H1 (cell line): ENCODE measurements around the gene SHISAL1. TPM values are rescaled to one million over a fixed set of nuclear protein-coding genes. Genes with fewer than 3 reads are reported as not detected.
A peak's percentile ranks its signal among the peaks of the same experiment; 100 is the strongest.

Source experiments
- CTCF ChIA-PET: fragments of 300-600 bp; sonication (Branson Sonifier 250); formaldehyde crosslinking; loops from one replicate; lab custom pipeline; 2021; ENCODE audit not compliant: partially characterized antibody; lab: Charles Lee
- POLR2A ChIA-PET: fragments of 300-600 bp; sonication (Branson Sonifier 250); formaldehyde crosslinking; loops from one replicate; lab custom pipeline; 2021; ENCODE audit warnings: inconsistent platforms; ENCODE audit not compliant: partially characterized antibody; lab: Charles Lee
- DNase-seq, 2 experiments: peaks; one replicate each; pipeline versions ENCODE4 v3.0.0 to v3.0.0-alpha.2; 2010 to 2022; ENCODE audit warnings: low spot score in 2 of 2, low read depth in 1 of 2, mixed read lengths in 1 of 2
- FAIRE-seq: peaks from 2 replicates; lab custom pipeline; 2011; peaks lifted over from hg19 to GRCh38; lab: Jason Lieb, UNC
- H2AFZ ChIP-seq: 2 replicates; pipeline ENCODE4 v1.8.1; 2012; ENCODE audit warnings: low read length, inconsistent platforms
- H2AK5ac ChIP-seq: 2 replicates; pipeline ENCODE4 v1.6.1; 2013; ENCODE audit warnings: low read depth, low read length
- H2BK120ac ChIP-seq: replicated peaks from 2 replicates; pipeline ENCODE3; 2013; ENCODE audit warnings: low read depth, low read length, inconsistent platforms
- H2BK12ac ChIP-seq: 2 replicates; pipeline ENCODE4 v1.6.1; 2013; ENCODE audit warnings: low read depth, low read length
- H2BK15ac ChIP-seq: 2 replicates; pipeline ENCODE4 v1.6.1; 2013; ENCODE audit warnings: low read length
- H2BK20ac ChIP-seq: 2 replicates; pipeline ENCODE4 v1.6.1; 2013; ENCODE audit warnings: low read length
- H2BK5ac ChIP-seq: 2 replicates; pipeline ENCODE4 v1.6.1; 2013; ENCODE audit warnings: low read depth, low read length
- H3K14ac ChIP-seq: 2 replicates; pipeline ENCODE4 v1.6.1; 2013; ENCODE audit warnings: inconsistent platforms; ENCODE audit not compliant: insufficient read length
- H3K18ac ChIP-seq: 2 replicates; pipeline ENCODE4 v1.6.1; 2013; ENCODE audit warnings: low read length; ENCODE audit errors: extremely low read depth
- H3K23ac ChIP-seq: 2 replicates; pipeline ENCODE4 v1.6.1; 2013; ENCODE audit warnings: inconsistent platforms; ENCODE audit not compliant: insufficient read length
- H3K23me2 ChIP-seq: 2 replicates; pipeline ENCODE4 v1.6.1; 2013; ENCODE audit warnings: low read depth, low read length
- H3K27ac ChIP-seq: 2 replicates; pipeline ENCODE4 v1.6.1; 2011; ENCODE audit warnings: low read depth, low read length, inconsistent platforms
- H3K27me3 ChIP-seq, 4 experiments: replicated peaks in 1 of 4; 1 replicate in 1 of 4; 2 replicates in 3 of 4; pipeline versions ENCODE4 v1.6.1 to v1.8.1; 2011 to 2013; ENCODE audit warnings: low read length in 3 of 4, mild to moderate bottlenecking in 3 of 4, inconsistent platforms in 2 of 4, mixed read lengths in 2 of 4, moderate library complexity in 1 of 4; ENCODE audit not compliant: control insufficient read depth in 3 of 4, insufficient read depth in 3 of 4; ENCODE audit errors: extremely low read depth in 1 of 4
- H3K36me3 ChIP-seq, 4 experiments: 2 replicates each; pipeline versions ENCODE4 v1.6.1 to v1.8.1; 2011 to 2013; ENCODE audit warnings: mild to moderate bottlenecking in 4 of 4, low read length in 3 of 4, moderate library complexity in 2 of 4, control low read depth in 1 of 4, inconsistent platforms in 1 of 4; ENCODE audit not compliant: insufficient read depth in 4 of 4, control insufficient read depth in 2 of 4
- H3K4ac ChIP-seq: replicated peaks from 2 replicates; pipeline ENCODE3; 2013; ENCODE audit warnings: low read length, low read depth, mixed read lengths, inconsistent platforms; ENCODE audit not compliant: insufficient read length
- H3K4me1 ChIP-seq, 4 experiments: replicated peaks in 1 of 4; 1 replicate in 1 of 4; 2 replicates in 3 of 4; pipeline versions ENCODE4 v1.6.1 to v1.8.1; 2011 to 2013; ENCODE audit warnings: low read length in 3 of 4, inconsistent platforms in 2 of 4, mixed read lengths in 1 of 4; ENCODE audit not compliant: insufficient read depth in 4 of 4, control insufficient read depth in 3 of 4
- H3K4me2 ChIP-seq, 2 experiments: 2 replicates each; pipeline versions ENCODE4 v1.6.1 to v1.8.1; 2011 to 2013; ENCODE audit warnings: low read depth in 2 of 2, low read length in 2 of 2, control low read depth in 1 of 2, inconsistent platforms in 1 of 2, mild to moderate bottlenecking in 1 of 2; ENCODE audit not compliant: insufficient read depth in 1 of 2
- H3K4me3 ChIP-seq, 4 experiments: fragments of 200-600, 300-600 bp in 1 of 4; sonication (generic), shearing (Covaris generic), sonication (Bioruptor Twin) in 1 of 4; 2 replicates each; pipeline versions ENCODE4 v1.5.1 to v1.8.1; 2011 to 2016; ENCODE audit warnings: low read length in 4 of 4, low read depth in 3 of 4, control low read depth in 2 of 4, inconsistent platforms in 2 of 4, mild to moderate bottlenecking in 2 of 4, mixed read lengths in 1 of 4, moderate library complexity in 1 of 4; ENCODE audit not compliant: insufficient read depth in 2 of 4; ENCODE audit errors: extremely low read depth in 1 of 4
- H3K56ac ChIP-seq: replicated peaks from 2 replicates; pipeline ENCODE3; 2013; ENCODE audit warnings: low read depth, mild to moderate bottlenecking, mixed read lengths, low read length, inconsistent platforms; ENCODE audit not compliant: insufficient read length
- H3K79me1 ChIP-seq: 2 replicates; pipeline ENCODE4 v1.6.1; 2013; ENCODE audit warnings: low read depth, low read length, control low read depth
- H3K79me2 ChIP-seq, 2 experiments: 2 replicates each; pipeline versions ENCODE4 v1.6.1 to v1.8.1; 2012 to 2013; ENCODE audit warnings: low read length in 2 of 2, mild to moderate bottlenecking in 2 of 2, inconsistent platforms in 1 of 2; ENCODE audit not compliant: insufficient read depth in 2 of 2, control insufficient read depth in 1 of 2
- H3K9ac ChIP-seq, 4 experiments: replicated peaks in 1 of 4; 1 replicate in 1 of 4; 2 replicates in 3 of 4; pipeline versions ENCODE4 v1.6.1 to v1.8.1; 2011 to 2013; ENCODE audit warnings: low read depth in 3 of 4, low read length in 3 of 4, control low read depth in 2 of 4, mild to moderate bottlenecking in 2 of 4, moderate library complexity in 2 of 4, inconsistent platforms in 1 of 4; ENCODE audit errors: extremely low read depth in 1 of 4
- H3K9me3 ChIP-seq, 2 experiments: 2 replicates each; pipeline versions ENCODE4 v1.6.1 to v1.8.1; 2012 to 2013; ENCODE audit warnings: mild to moderate bottlenecking in 2 of 2, moderate library complexity in 2 of 2, control low read depth in 1 of 2, inconsistent platforms in 1 of 2, low read depth in 1 of 2, low read length in 1 of 2, mixed read lengths in 1 of 2; ENCODE audit not compliant: insufficient read depth in 2 of 2
- H4K20me1 ChIP-seq, 2 experiments: replicated peaks in 1 of 2; 2 replicates each; pipeline versions ENCODE3 to v1.8.1; 2011 to 2013; ENCODE audit warnings: inconsistent platforms in 2 of 2, low read length in 2 of 2, mild to moderate bottlenecking in 1 of 2; ENCODE audit not compliant: insufficient read depth in 2 of 2, control insufficient read depth in 1 of 2
- H4K5ac ChIP-seq: 2 replicates; pipeline ENCODE4 v1.6.1; 2013; ENCODE audit warnings: low read length, low read depth, mixed read lengths, inconsistent platforms; ENCODE audit not compliant: insufficient read length
- H4K8ac ChIP-seq: 2 replicates; pipeline ENCODE4 v1.8.0; 2013; ENCODE audit warnings: mild to moderate bottlenecking, moderate library complexity, low read length, inconsistent platforms; ENCODE audit not compliant: insufficient read depth; ENCODE audit errors: extremely low read depth
- H4K91ac ChIP-seq: replicated peaks from 2 replicates; pipeline ENCODE3; 2013; ENCODE audit warnings: low read length, mixed read lengths, inconsistent platforms; ENCODE audit not compliant: insufficient read length
- SRF ChIP-seq: IDR thresholded peaks from 2 replicates; pipeline ENCODE4 v1.6.1; 2011; ENCODE audit warnings: mild to moderate bottlenecking, low read depth, low read length, moderate library complexity
- WGBS, 2 experiments: shearing (Covaris generic) in 1 of 2; methylation state at CpG; one replicate each; pipeline versions ENCODE4 v1.1.6 to v1.1.7; 2013 to 2015; ENCODE audit warnings: low lambda C conversion rate in 2 of 2, mixed read lengths in 2 of 2, inconsistent platforms in 1 of 2, low coverage in 1 of 2, missing lambda C conversion rate in 1 of 2; ENCODE audit not compliant: insufficient replicate concordance in 2 of 2, insufficient coverage in 1 of 2, insufficient read length in 1 of 2; ENCODE audit errors: extremely low coverage in 1 of 2, missing lambda C conversion rate in 1 of 2; 5-methylcytosine and 5-hydroxymethylcytosine counted together
- polyA plus RNA-seq, 7 experiments: library from polyadenylated mRNA; depleted of rRNA in 3 of 7; stranded (reverse) in 5 of 7; unstranded in 2 of 7; fragments of >200 nt in 5 of 7; fragments of 200-250 nt in 2 of 7; gene quantifications; 1 replicate in 5 of 7; 2 replicates in 1 of 7; 4 replicates in 1 of 7; pipeline versions ENCODE4 v1.2.1 to v1.2.3, GENCODE V29; 2011 to 2013; ENCODE audit warnings: missing spikeins in 2 of 7, mixed read lengths in 2 of 7
- total RNA-seq: library from RNA; stranded (reverse); fragmentation: NEBNext Ultra II Directional; extraction: Animal tissue kit (Norgen Biotek cat#: 25700); gene quantifications from 2 replicates; pipeline ENCODE4 v1.2.1, GENCODE V29; 2021

The SHISAL1 gene
- total and polyA plus RNA-seq, 2 of the 8 experiments (the other 6 are each of a cell fraction or from before 2014, with no cell fraction given): 3.7 to 5.8 TPM

GRCh38 chr22:44305455-44305854, 7.3 kb downstream of the SHISAL1 start:
- Histone ChIP-seq H3K23ac (no peak overlapping the region), H2BK15ac (no peak overlapping the region), H2AK5ac (no peak overlapping the region), H3K4me2 (no peak overlapping the region), H3K9me3 (no peaks in the 10 kb centered on the region), H2BK12ac (no peak overlapping the region), H2BK5ac (no peak overlapping the region), H4K5ac (no peak overlapping the region), H3K79me2 (no peaks in the 10 kb centered on the region), H3K23me2 (no peaks in the 10 kb centered on the region), H3K14ac (no peak overlapping the region), H3K18ac (no peak overlapping the region), H3K4me1 (no peaks in the 10 kb centered on the region; a peak in 2 of 7 replicates), H3K79me1 (no peaks in the 10 kb centered on the region), H2BK20ac (no peak overlapping the region), H3K36me3 (no peaks in the 10 kb centered on the region; a peak in 1 of 8 replicates), H4K8ac (peak overlapping the region; percentile 57; the same call in 1 of the 2 replicates), H3K4me3 (no peak overlapping the region), H4K91ac (no peak overlapping the region)
- CTCF ChIA-PET: interaction anchor here (0.9 to 1.5 kb wide), 4 partner anchors 47 to 238 kb away, joined by 3 to 5 read pairs (median 4); no protein-coding TSS in a partner anchor
- DNase-seq: no peak
- POLR2A ChIA-PET: no interaction called here
- TF ChIP-seq SRF: no peak
- TF ChIP-seq, all 59 proteins: peak for 0
- WGBS, 2 experiments: 93% methylated on average over 13 of the region's 13 CpGs; no CpG with 5 or more reads in 1 of the 2 experiments
- no peak overlapping the region for H3K9ac ChIP-seq
- no peak overlapping the region for H3K27ac ChIP-seq
- H4K20me1 ChIP-seq: no peaks in the 10 kb centered on the region
- no peak overlapping the region for H3K4ac ChIP-seq
- no peak for FAIRE-seq
- H2BK120ac ChIP-seq: no peak overlapping the region
- no peak overlapping the region for H2AFZ ChIP-seq
- H3K27me3 ChIP-seq: no peaks in the 10 kb centered on the region
- H3K56ac ChIP-seq: no peak overlapping the region
